Endodermal cell (in vitro differentiated cells): ENCODE data around the gene APCS. TPM values are rescaled to one million over a fixed set of nuclear protein-coding genes. Genes with fewer than 3 reads are reported as not detected.

Source experiments
- DNase-seq: peaks from one replicate; pipeline ENCODE4 v3.0.0-alpha.2; 2017
- H3K27ac ChIP-seq: 2 replicates; pipeline ENCODE4 v1.5.1; 2013; ENCODE audit warnings: mild to moderate bottlenecking, low read depth, low read length, moderate library complexity
- H3K27me3 ChIP-seq: 2 replicates; pipeline ENCODE4 v1.6.1; 2013; ENCODE audit warnings: mild to moderate bottlenecking, low read length, moderate library complexity; ENCODE audit not compliant: insufficient read depth, control insufficient read depth, poor library complexity, severe bottlenecking
- H3K36me3 ChIP-seq: 2 replicates; pipeline ENCODE4 v1.7.0; 2013; ENCODE audit warnings: mild to moderate bottlenecking, low read length, moderate library complexity; ENCODE audit not compliant: control insufficient read depth, insufficient read depth
- H3K4me1 ChIP-seq: one replicate; pipeline ENCODE4 v1.7.0; 2013; ENCODE audit warnings: low read length; ENCODE audit not compliant: control insufficient read depth, insufficient read depth
- H3K4me3 ChIP-seq: 2 replicates; pipeline ENCODE4 v1.5.1; 2013; ENCODE audit warnings: mild to moderate bottlenecking, low read length, moderate library complexity
- H3K9ac ChIP-seq: 2 replicates; pipeline ENCODE4 v1.6.1; 2013; ENCODE audit warnings: mild to moderate bottlenecking, low read length, moderate library complexity; ENCODE audit not compliant: poor library complexity, severe bottlenecking; ENCODE audit errors: extremely low read depth
- H3K9me3 ChIP-seq: 2 replicates; pipeline ENCODE4 v1.6.1; 2013; ENCODE audit warnings: mild to moderate bottlenecking, low read length, moderate library complexity; ENCODE audit not compliant: control insufficient read depth
- H3K27ac Mint-ChIP-seq: 2 replicates; pipeline ENCODE4 v1.8.0; 2020; ENCODE audit warnings: mixed read lengths
- H3K27me3 Mint-ChIP-seq: 2 replicates; pipeline ENCODE4 v1.8.0; 2021; ENCODE audit warnings: mild to moderate bottlenecking, mixed read lengths; ENCODE audit not compliant: insufficient read depth
- H3K36me3 Mint-ChIP-seq: 2 replicates; pipeline ENCODE4 v1.8.0; 2020; ENCODE audit warnings: low read depth, mixed read lengths
- H3K4me1 Mint-ChIP-seq: 2 replicates; pipeline ENCODE4 v1.8.0; 2020; ENCODE audit warnings: mixed read lengths
- H3K4me3 Mint-ChIP-seq: 2 replicates; pipeline ENCODE4 v1.8.0; 2020; ENCODE audit warnings: mild to moderate bottlenecking, moderate library complexity, mixed read lengths
- H3K9me3 Mint-ChIP-seq: 2 replicates; pipeline ENCODE4 v1.8.0; 2020; ENCODE audit warnings: mild to moderate bottlenecking, mixed read lengths
- WGBS, 2 experiments: methylation state at CpG; one replicate each; pipeline versions ENCODE4 v1.1.5 to v1.1.7; 2013; ENCODE audit warnings: missing lambda C conversion rate in 2 of 2, mixed read lengths in 1 of 2; ENCODE audit not compliant: insufficient coverage in 1 of 2, insufficient read length in 1 of 2; 5-methylcytosine and 5-hydroxymethylcytosine counted together
- total RNA-seq, 2 donors: library from RNA; stranded (reverse); fragmentation: NEBNext Ultra II Directional in 1 of 2; extraction: Animal tissue kit (Norgen Biotek cat#: 25700) in 1 of 2; gene quantifications; 2 replicates in 1 of 2; 3 replicates in 1 of 2; pipeline ENCODE4 v1.2.1, GENCODE V29; 2021
- TF ChIP-seq, protein P1 (sequence below): fragments of 200-600 bp; sonication (generic); conservative IDR thresholded peaks from 2 replicates; pipeline ENCODE4 v1.5.0; 2021; ENCODE audit warnings: antibody characterized with exemption, mild to moderate bottlenecking

APCS gene
- total RNA-seq, 2 donors from 2014 or later, result not detected

DNA sequence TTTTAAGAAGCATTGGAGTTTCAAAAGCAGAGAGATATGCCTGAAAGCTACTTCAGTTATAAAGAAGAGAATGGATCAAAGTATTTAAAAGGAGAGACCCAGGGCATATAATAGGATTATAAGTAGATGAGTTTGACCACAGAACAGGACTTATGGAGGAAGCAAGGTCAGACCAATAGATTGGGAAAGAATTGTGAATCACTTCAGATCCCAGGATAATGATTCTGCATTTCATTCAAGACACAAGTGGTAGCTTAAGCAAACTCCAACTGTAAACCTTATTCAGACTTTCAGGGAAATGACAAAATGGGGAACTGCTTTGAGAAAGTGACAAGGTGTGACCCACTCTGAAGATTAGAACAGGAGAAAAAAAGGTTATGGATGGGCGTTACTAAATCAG is 32.9 kb upstream of the APCS start:
- DNase-seq, result no peak
- Histone ChIP-seq H3K36me3 (no peaks in the 10 kb centered on the region), H3K27me3 (peaks cover 35% of the 10 kb centered on the region), H3K9ac (no peak overlapping the region), H3K27ac (no peak overlapping the region), H3K9me3 (no peaks in the 10 kb centered on the region), H3K4me3 (no peak overlapping the region), H3K4me1 (no peaks in the 10 kb centered on the region)
- TF ChIP-seq, protein P1, sequence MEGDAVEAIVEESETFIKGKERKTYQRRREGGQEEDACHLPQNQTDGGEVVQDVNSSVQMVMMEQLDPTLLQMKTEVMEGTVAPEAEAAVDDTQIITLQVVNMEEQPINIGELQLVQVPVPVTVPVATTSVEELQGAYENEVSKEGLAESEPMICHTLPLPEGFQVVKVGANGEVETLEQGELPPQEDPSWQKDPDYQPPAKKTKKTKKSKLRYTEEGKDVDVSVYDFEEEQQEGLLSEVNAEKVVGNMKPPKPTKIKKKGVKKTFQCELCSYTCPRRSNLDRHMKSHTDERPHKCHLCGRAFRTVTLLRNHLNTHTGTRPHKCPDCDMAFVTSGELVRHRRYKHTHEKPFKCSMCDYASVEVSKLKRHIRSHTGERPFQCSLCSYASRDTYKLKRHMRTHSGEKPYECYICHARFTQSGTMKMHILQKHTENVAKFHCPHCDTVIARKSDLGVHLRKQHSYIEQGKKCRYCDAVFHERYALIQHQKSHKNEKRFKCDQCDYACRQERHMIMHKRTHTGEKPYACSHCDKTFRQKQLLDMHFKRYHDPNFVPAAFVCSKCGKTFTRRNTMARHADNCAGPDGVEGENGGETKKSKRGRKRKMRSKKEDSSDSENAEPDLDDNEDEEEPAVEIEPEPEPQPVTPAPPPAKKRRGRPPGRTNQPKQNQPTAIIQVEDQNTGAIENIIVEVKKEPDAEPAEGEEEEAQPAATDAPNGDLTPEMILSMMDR, result no peak
- Mint-ChIP-seq H3K36me3 (no peaks in the 10 kb centered on the region), H3K9me3 (peaks cover 62% of the 10 kb centered on the region), H3K27ac (no peak overlapping the region), H3K27me3 (peaks cover 6% of the 10 kb centered on the region), H3K4me1 (no peaks in the 10 kb centered on the region), H3K4me3 (no peak overlapping the region)
- WGBS, 2 experiments, result 84 to 100% methylated on average over 1 of the region's 1 CpG

DNA sequence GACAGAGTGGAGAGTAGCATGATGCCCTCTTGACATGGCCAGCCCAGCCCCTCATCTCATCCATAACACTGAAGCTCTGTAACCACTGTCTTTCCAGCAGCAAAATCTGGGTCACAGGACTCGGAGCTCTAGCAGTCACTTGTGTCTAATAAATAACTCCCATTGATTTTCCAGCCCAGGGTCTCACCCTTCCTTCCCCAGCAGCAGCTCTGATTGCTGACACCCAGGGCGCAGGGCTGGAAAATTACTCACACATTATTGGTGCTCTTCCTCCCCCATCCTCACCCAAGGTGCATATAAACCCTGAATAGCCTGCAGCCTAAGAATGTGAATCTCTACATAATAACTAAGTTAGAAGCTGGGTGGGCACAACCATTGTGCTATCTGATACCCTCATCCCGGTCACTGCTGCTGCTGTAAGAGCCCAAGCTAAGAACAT is 30.7 kb upstream of the APCS start:
- no peaks in the 10 kb centered on the region for H3K36me3 ChIP-seq
- Mint-ChIP-seq H3K27ac (no peak overlapping the region), H3K4me3 (no peak overlapping the region), H3K36me3 (no peaks in the 10 kb centered on the region), H3K27me3 (no peaks in the 10 kb centered on the region), H3K9me3 (peaks cover 58% of the 10 kb centered on the region), H3K4me1 (no peaks in the 10 kb centered on the region)
- H3K9ac ChIP-seq, result no peak overlapping the region
- 56 to 57% methylated on average over 3 of the region's 3 CpGs for WGBS, 2 experiments
- peak; percentile 30 for DNase-seq
- no peak overlapping the region for H3K4me3 ChIP-seq
- no peaks in the 10 kb centered on the region for H3K4me1 ChIP-seq
- peaks cover 13% of the 10 kb centered on the region for H3K27me3 ChIP-seq
- H3K27ac ChIP-seq, result no peak overlapping the region
- TF ChIP-seq, protein P1, result no peak
- no peaks in the 10 kb centered on the region for H3K9me3 ChIP-seq

DNA sequence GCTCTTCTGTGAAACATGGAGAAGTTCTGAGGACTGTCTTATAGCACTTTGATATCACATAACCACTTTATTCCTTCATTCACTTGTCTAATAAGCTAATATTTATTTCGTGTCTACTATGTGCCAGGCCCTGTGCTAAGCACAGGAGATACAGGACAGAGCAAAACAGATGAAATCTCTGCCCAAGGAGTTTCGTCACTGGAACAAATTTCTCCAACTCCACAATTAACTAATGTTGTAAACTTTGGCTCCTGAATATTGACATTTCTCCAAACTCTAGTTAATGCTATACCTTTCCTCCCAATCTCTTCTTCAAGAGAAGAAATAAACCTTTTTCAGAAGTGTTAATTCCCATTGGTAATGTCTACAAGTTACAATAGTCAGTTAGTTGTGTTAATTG is 27.0 kb upstream of the APCS start:
- no peak overlapping the region for H3K9ac ChIP-seq
- H3K9me3 ChIP-seq, result no peaks in the 10 kb centered on the region
- Mint-ChIP-seq H3K27ac (no peak overlapping the region), H3K4me1 (no peaks in the 10 kb centered on the region), H3K36me3 (no peaks in the 10 kb centered on the region), H3K27me3 (no peaks in the 10 kb centered on the region), H3K9me3 (peaks cover 65% of the 10 kb centered on the region), H3K4me3 (no peak overlapping the region)
- H3K4me3 ChIP-seq, result no peak overlapping the region
- TF ChIP-seq, protein P1, result no peak
- peaks cover 4% of the 10 kb centered on the region for H3K27me3 ChIP-seq
- H3K4me1 ChIP-seq, result no peaks in the 10 kb centered on the region
- WGBS, 2 experiments, result 84 to 94% methylated on average over 2 of the region's 2 CpGs
- no peak overlapping the region for H3K27ac ChIP-seq
- DNase-seq, result no peak
- no peaks in the 10 kb centered on the region for H3K36me3 ChIP-seq
